Neural cell (in vitro differentiated cells): Measurements from ENCODE around the gene GUCY2C.

Source experiments
- CTCF ChIP-seq: fragments of 450-650 bp; IDR thresholded peaks from 2 replicates; pipeline ENCODE4 v1.5.1; 2014; ENCODE audit warnings: antibody characterized with exemption, mild to moderate bottlenecking, moderate library complexity; ENCODE audit not compliant: poor library complexity, severe bottlenecking
- EZH2 ChIP-seq: fragments of 200-600, 300-800 bp; shearing (Covaris generic), sonication (generic); IDR thresholded peaks from 2 replicates; pipeline ENCODE4 v1.6.1; 2014; ENCODE audit warnings: antibody characterized with exemption, low read length, borderline replicate concordance, mild to moderate bottlenecking; ENCODE audit not compliant: insufficient read depth, poor library complexity, severe bottlenecking
- POLR2AphosphoS5 ChIP-seq: IDR thresholded peaks from 2 replicates; pipeline ENCODE4 v1.6.1; 2012
- RAD21 ChIP-seq: fragments of 450-650 bp; conservative IDR thresholded peaks from 2 replicates; pipeline ENCODE4 v1.6.1; 2014; ENCODE audit warnings: antibody characterized with exemption, mild to moderate bottlenecking, moderate library complexity
- REST ChIP-seq: IDR thresholded peaks from 2 replicates; pipeline ENCODE4 v1.6.1; 2012; ENCODE audit warnings: borderline replicate concordance
- SMC3 ChIP-seq: fragments of 450-650 bp; conservative IDR thresholded peaks from 2 replicates; pipeline ENCODE4 v1.6.1; 2014; ENCODE audit warnings: antibody characterized with exemption, mild to moderate bottlenecking, moderate library complexity; ENCODE audit not compliant: poor library complexity
- TAF1 ChIP-seq: IDR thresholded peaks from 2 replicates; pipeline ENCODE4 v1.6.1; 2012; ENCODE audit warnings: low read depth

- TF ChIP-seq EZH2: no peak
- TF ChIP-seq CTCF: no peak
- no peak for TF ChIP-seq REST
- no peak for TF ChIP-seq SMC3
- TF ChIP-seq RAD21: no peak
- TF ChIP-seq TAF1: no peak
- no peak for TF ChIP-seq POLR2AphosphoS5
Observed at GRCh38 chr12:14668591-14668990, 27.8 kb downstream of the GUCY2C start.
